K562 (cell line): ENCODE measurements around the gene TMEM187. TPM values are rescaled to one million over a fixed set of nuclear protein-coding genes. Genes with fewer than 3 reads are reported as not detected.

Source experiments
- BCOR ChIP-seq: fragments of 450-650 bp; IDR thresholded peaks from 2 replicates; pipeline ENCODE4 v1.6.1; 2016
- CBX2 ChIP-seq: fragments of 200-600 bp; sonication (generic); IDR thresholded peaks from one replicate; pipeline ENCODE4 v1.6.1; 2012; ENCODE audit warnings: mild to moderate bottlenecking, low read length, inconsistent platforms; ENCODE audit not compliant: insufficient read depth, poor library complexity, severe bottlenecking
- CEBPG ChIP-seq, 3 experiments: fragments of 200-800 bp in 1 of 3; sonication (Bioruptor generic) in 1 of 3; sonication (generic) in 1 of 3; formaldehyde crosslinking in 1 of 3; IDR thresholded peaks in 2 of 3; conservative IDR thresholded peaks in 1 of 3; 2 replicates each; pipeline versions ENCODE4 v1.6.1 to v1.8.0; 2016 to 2022; ENCODE audit warnings: missing compliant biosample characterization in 2 of 3, missing genetic modification characterization in 2 of 3, mild to moderate bottlenecking in 1 of 3, missing genetic modification reagents in 1 of 3
- FOXP1 ChIP-seq: sonication (generic); formaldehyde crosslinking; IDR thresholded peaks from 2 replicates; pipeline ENCODE4 v1.8.0; 2022; ENCODE audit warnings: mild to moderate bottlenecking, missing genetic modification reagents
- KLF1 ChIP-seq: fragments of 450-650 bp; IDR thresholded peaks from 2 replicates; pipeline ENCODE4 v1.6.1; 2016; ENCODE audit warnings: missing genetic modification characterization, missing compliant biosample characterization
- L3MBTL2 ChIP-seq: fragments of 450-650 bp; IDR thresholded peaks from 2 replicates; pipeline ENCODE4 v1.6.1; 2016; ENCODE audit warnings: mild to moderate bottlenecking, moderate library complexity
- MTA2 ChIP-seq: fragments of 450-650 bp; IDR thresholded peaks from 2 replicates; pipeline ENCODE4 v1.6.1; 2016; ENCODE audit warnings: low read depth
- PURB ChIP-seq: sonication (generic); formaldehyde crosslinking; IDR thresholded peaks from 2 replicates; pipeline ENCODE4 v1.9.0; 2021; ENCODE audit warnings: low read depth, mild to moderate bottlenecking, missing genetic modification reagents
- U2AF1 ChIP-seq: fragments of 200-400 bp; formaldehyde crosslinking; optimal IDR thresholded peaks from 2 replicates; pipeline ENCODE3; 2017; ENCODE audit warnings: mild to moderate bottlenecking, low read depth, low read length, moderate library complexity
- ZNF140 ChIP-seq: fragments of 250-450 bp; sonication (Bioruptor Pico); IDR thresholded peaks from 2 replicates; pipeline ENCODE4 v1.8.0; 2021; ENCODE audit warnings: moderate library complexity, mild to moderate bottlenecking, inconsistent platforms
- ZNF436 ChIP-seq: fragments of 250-450, 450-650 bp; sonication (Bioruptor Pico); formaldehyde crosslinking; IDR thresholded peaks from 2 replicates; pipeline ENCODE4 v1.7.0; 2020; ENCODE audit warnings: mild to moderate bottlenecking
- ZNF766 ChIP-seq: fragments of 200-800 bp; sonication (Bioruptor generic); conservative IDR thresholded peaks from 2 replicates; pipeline ENCODE4 v1.6.1; 2016; ENCODE audit warnings: missing genetic modification characterization, missing compliant biosample characterization
- ZNF79 ChIP-seq: fragments of 250-450 bp; sonication (Bioruptor Pico); IDR thresholded peaks from 2 replicates; pipeline ENCODE4 v1.4.0; 2020; ENCODE audit warnings: low read depth, mild to moderate bottlenecking, moderate library complexity
- polyA plus RNA-seq, 8 experiments: library from polyadenylated mRNA; depleted of rRNA in 4 of 8; stranded (reverse) in 5 of 8; unstranded in 3 of 8; fragments of >200 nt; fragmentation: Nextera tagmentation in 2 of 8; fragmentation: Illumina TruSeq in 1 of 8; extraction: Ambion mirVana in 2 of 8; extraction: Trizol in 1 of 8; gene quantifications; 2 replicates each; pipeline versions ENCODE4 v1.2.1 to v1.2.3, GENCODE V29; 2011 to 2014; ENCODE audit warnings: inconsistent platforms in 1 of 8, missing spikeins in 1 of 8
- total RNA-seq, 7 experiments: library from RNA; depleted of rRNA in 6 of 7; stranded (reverse); fragments of >200 nt in 6 of 7; fragmentation: Illumina TruSeq in 2 of 7; extraction: Trizol in 2 of 7; gene quantifications; 2 replicates each; pipeline versions ENCODE4 v1.2.1 to v1.2.3, GENCODE V29; 2011 to 2021; ENCODE audit warnings: low replicate concordance in 1 of 7
- TF ChIP-seq, protein P1 (sequence below): fragments of 250-450 bp; sonication (Bioruptor Pico); IDR thresholded peaks from 2 replicates; pipeline ENCODE4 v1.5.0; 2021
- TF ChIP-seq, protein P2 (sequence below): fragments of 450-650 bp; IDR thresholded peaks from 2 replicates; pipeline ENCODE4 v1.6.1; 2014; ENCODE audit warnings: low read depth, mild to moderate bottlenecking, moderate library complexity, borderline replicate concordance
- TF ChIP-seq, protein P3 (sequence below): fragments of 450-650 bp; IDR thresholded peaks from 2 replicates; pipeline ENCODE4 v1.6.1; 2017; ENCODE audit warnings: antibody characterized with exemption
- TF ChIP-seq, protein P4 (sequence below): IDR thresholded peaks from 2 replicates; pipeline ENCODE4 v1.6.1; 2014; ENCODE audit warnings: antibody characterized with exemption
- TF ChIP-seq, protein P5 (sequence below): fragments of 250-450 bp; sonication (Bioruptor Pico); IDR thresholded peaks from 2 replicates; pipeline ENCODE4 v1.4.0; 2020
- TF ChIP-seq, protein P6 (sequence below), 2 experiments: fragments of 200-800 bp in 1 of 2; sonication (Bioruptor generic) in 1 of 2; sonication (generic) in 1 of 2; formaldehyde crosslinking in 1 of 2; IDR thresholded peaks in 1 of 2; conservative IDR thresholded peaks in 1 of 2; 2 replicates each; pipeline versions ENCODE4 v1.5.0 to v1.6.1; 2016 to 2020; ENCODE audit warnings: missing compliant biosample characterization in 1 of 2, missing genetic modification characterization in 1 of 2, missing genetic modification reagents in 1 of 2

Gene TMEM187
- total and polyA plus RNA-seq, 9 of the 15 experiments (the other 6 are each of a cell fraction or from before 2014, with no cell fraction given): 0.13 to 6.4 (median 1.6) TPM

DNA sequence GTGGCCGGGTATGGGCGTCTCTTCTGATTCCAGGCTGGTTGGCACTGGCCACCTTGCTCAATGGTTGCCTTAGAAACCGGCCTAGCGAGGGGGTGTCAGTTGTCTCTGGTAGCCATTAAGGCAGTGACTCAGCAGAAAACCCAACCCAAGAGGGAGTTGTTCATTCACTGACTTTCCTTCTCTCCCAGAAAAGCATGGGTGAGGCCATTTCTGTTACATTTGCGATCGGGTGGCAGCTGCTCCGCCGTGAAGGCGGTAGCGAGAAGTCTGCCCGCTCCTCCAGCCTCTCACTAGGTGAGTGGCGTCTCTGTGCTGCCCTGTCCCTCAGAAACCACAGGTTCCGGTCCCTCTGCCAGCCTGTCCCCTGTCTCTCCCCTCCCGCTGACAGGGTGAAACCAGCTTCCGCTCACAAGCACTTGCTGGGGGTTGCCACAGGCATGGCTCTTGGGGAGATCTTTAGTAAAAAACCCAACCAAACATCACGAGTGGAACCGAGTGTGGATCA is 29.7 kb downstream of the TMEM187 start (continued):
- no peak for TF ChIP-seq CBX2
- TF ChIP-seq CEBPG (CRISPR knock-in tag; IDR thresholded peaks at IDR 0.05): no peak
- TF ChIP-seq CEBPG (tag; conservative IDR thresholded peaks at IDR 0.05 in 1 of 2, IDR thresholded peaks at IDR 0.05 in 1 of 2): no peak
- TF ChIP-seq ZNF79 (CRISPR knock-in tag): peak; percentile 90
- TF ChIP-seq PURB (CRISPR knock-in tag): no peak
- TF ChIP-seq, protein P1, sequence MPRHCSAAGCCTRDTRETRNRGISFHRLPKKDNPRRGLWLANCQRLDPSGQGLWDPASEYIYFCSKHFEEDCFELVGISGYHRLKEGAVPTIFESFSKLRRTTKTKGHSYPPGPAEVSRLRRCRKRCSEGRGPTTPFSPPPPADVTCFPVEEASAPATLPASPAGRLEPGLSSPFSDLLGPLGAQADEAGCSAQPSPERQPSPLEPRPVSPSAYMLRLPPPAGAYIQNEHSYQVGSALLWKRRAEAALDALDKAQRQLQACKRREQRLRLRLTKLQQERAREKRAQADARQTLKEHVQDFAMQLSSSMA (CRISPR knock-in tag): no peak
- TF ChIP-seq BCOR: no peak
- TF ChIP-seq, protein P2, sequence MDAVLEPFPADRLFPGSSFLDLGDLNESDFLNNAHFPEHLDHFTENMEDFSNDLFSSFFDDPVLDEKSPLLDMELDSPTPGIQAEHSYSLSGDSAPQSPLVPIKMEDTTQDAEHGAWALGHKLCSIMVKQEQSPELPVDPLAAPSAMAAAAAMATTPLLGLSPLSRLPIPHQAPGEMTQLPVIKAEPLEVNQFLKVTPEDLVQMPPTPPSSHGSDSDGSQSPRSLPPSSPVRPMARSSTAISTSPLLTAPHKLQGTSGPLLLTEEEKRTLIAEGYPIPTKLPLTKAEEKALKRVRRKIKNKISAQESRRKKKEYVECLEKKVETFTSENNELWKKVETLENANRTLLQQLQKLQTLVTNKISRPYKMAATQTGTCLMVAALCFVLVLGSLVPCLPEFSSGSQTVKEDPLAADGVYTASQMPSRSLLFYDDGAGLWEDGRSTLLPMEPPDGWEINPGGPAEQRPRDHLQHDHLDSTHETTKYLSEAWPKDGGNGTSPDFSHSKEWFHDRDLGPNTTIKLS: no peak
- TF ChIP-seq KLF1 (tag): peak; percentile 76
- TF ChIP-seq, protein P3, sequence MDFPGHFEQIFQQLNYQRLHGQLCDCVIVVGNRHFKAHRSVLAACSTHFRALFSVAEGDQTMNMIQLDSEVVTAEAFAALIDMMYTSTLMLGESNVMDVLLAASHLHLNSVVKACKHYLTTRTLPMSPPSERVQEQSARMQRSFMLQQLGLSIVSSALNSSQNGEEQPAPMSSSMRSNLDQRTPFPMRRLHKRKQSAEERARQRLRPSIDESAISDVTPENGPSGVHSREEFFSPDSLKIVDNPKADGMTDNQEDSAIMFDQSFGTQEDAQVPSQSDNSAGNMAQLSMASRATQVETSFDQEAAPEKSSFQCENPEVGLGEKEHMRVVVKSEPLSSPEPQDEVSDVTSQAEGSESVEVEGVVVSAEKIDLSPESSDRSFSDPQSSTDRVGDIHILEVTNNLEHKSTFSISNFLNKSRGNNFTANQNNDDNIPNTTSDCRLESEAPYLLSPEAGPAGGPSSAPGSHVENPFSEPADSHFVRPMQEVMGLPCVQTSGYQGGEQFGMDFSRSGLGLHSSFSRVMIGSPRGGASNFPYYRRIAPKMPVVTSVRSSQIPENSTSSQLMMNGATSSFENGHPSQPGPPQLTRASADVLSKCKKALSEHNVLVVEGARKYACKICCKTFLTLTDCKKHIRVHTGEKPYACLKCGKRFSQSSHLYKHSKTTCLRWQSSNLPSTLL: no peak
- TF ChIP-seq, protein P4, sequence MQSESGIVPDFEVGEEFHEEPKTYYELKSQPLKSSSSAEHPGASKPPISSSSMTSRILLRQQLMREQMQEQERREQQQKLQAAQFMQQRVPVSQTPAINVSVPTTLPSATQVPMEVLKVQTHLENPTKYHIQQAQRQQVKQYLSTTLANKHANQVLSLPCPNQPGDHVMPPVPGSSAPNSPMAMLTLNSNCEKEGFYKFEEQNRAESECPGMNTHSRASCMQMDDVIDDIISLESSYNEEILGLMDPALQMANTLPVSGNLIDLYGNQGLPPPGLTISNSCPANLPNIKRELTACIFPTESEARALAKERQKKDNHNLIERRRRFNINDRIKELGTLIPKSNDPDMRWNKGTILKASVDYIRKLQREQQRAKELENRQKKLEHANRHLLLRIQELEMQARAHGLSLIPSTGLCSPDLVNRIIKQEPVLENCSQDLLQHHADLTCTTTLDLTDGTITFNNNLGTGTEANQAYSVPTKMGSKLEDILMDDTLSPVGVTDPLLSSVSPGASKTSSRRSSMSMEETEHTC: no peak
- no peak for TF ChIP-seq ZNF436 (CRISPR knock-in tag)
- TF ChIP-seq ZNF140 (CRISPR knock-in tag): no peak
- no peak for TF ChIP-seq U2AF1
- no peak for TF ChIP-seq MTA2
- TF ChIP-seq, protein P5, sequence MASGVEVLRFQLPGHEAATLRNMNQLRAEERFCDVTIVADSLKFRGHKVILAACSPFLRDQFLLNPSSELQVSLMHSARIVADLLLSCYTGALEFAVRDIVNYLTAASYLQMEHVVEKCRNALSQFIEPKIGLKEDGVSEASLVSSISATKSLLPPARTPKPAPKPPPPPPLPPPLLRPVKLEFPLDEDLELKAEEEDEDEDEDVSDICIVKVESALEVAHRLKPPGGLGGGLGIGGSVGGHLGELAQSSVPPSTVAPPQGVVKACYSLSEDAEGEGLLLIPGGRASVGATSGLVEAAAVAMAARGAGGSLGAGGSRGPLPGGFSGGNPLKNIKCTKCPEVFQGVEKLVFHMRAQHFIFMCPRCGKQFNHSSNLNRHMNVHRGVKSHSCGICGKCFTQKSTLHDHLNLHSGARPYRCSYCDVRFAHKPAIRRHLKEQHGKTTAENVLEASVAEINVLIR: peak; percentile 62; the same call in 1 of the 2 replicates
- TF ChIP-seq L3MBTL2: peak; percentile 31; the same call in 1 of the 2 replicates
- TF ChIP-seq FOXP1 (CRISPR knock-in tag): 0 out of 2 replicates have a peak, but pooled peaks have one; percentile 25
- TF ChIP-seq, protein P6, sequence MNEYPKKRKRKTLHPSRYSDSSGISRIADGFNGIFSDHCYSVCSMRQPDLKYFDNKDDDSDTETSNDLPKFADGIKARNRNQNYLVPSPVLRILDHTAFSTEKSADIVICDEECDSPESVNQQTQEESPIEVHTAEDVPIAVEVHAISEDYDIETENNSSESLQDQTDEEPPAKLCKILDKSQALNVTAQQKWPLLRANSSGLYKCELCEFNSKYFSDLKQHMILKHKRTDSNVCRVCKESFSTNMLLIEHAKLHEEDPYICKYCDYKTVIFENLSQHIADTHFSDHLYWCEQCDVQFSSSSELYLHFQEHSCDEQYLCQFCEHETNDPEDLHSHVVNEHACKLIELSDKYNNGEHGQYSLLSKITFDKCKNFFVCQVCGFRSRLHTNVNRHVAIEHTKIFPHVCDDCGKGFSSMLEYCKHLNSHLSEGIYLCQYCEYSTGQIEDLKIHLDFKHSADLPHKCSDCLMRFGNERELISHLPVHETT (CRISPR knock-in tag; conservative IDR thresholded peaks at IDR 0.05 in 1 of 2, IDR thresholded peaks at IDR 0.05 in 1 of 2): peak in 1 of 2 experiments; percentile 98; a peak in 2 of 4 replicates
- peak; percentile 98 for TF ChIP-seq ZNF766 (CRISPR knock-in tag)
